Activated CD8-positive, alpha-beta memory T cell treated with anti-CD3 and anti-CD28 coated beads for 24 hours (primary cell): ENCODE data around the gene UNC5C.

ENCODE experiments used
- DNase-seq: peaks from one replicate; pipeline ENCODE4 v3.0.0-alpha.2; 2020

The UNC5C gene

GRCh38 chr4:95446173-95446572 is 102.6 kb downstream of the UNC5C start:
- no peak for DNase-seq

DNA sequence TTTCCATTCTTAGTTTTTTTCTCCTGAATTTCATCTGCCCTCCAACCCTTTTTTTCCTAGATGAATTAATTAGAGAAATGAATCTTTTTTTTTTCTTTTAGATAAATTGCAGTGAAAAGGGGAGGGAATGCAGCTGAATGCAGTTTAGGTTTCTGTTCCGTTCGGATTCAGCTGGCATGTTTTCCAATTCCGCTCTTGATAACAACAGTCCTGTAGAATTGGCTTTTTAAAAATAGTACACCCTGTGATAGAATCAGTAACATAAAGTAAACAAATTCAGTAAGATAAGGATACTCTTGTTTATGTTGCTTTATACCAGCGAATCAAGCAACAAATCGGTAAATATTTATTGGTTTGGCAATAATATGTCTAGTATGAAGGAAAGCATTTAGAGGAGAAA is 103.5 kb downstream of the UNC5C start:
- no peak for DNase-seq

GRCh38 chr4:95444812-95445211 is 104.0 kb downstream of the UNC5C start:
- DNase-seq, result no peak

- DNase-seq, result no peak
Observed at GRCh38 chr4:95439896-95440295, 108.9 kb downstream of the UNC5C start.

GRCh38 chr4:95439071-95439470 is 109.7 kb downstream of the UNC5C start:
- no peak for DNase-seq

- DNase-seq, result no peak
Observed at GRCh38 chr4:95432466-95432865, 116.3 kb downstream of the UNC5C start.

GRCh38 chr4:95431678-95432077 is 117.1 kb downstream of the UNC5C start:
- DNase-seq, result no peak

- no peak for DNase-seq
Observed at GRCh38 chr4:95429416-95429815, 119.4 kb downstream of the UNC5C start.

DNA sequence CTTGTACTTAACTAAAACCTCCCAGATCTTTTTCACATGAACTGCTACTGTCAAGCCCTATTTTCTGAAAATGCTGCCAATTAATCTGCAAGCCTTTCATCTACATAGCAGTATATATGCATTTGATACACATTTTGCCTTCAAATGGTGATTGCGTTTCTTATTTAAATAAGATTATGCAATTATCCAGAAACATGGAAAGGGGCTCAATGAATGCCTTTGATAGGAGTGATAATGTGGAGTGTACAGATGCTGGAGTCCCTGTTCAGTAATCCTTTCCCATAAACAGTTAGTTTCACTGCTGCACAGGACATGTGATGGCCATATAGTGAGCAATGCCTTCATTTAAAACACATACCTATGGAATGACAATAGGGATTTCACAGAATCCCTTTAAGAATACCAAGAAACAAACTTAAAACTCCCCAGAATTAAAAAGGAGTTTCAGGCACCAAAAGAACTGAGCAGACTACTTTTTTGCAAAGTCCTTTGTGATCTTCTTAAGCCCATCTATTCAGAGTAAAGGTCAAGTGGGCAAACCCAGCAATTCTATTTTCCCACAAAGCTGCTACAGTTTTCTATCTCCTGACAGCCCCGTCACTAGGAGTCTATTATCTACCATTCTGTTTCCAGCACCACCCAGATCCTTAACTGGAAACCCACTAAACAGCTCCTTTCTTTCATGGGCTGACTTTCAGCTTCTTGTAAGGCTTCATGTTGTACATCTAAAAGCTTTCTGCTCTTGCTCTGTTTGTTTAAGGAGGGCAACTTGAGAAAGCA is 120.3 kb downstream of the UNC5C start:
- DNase-seq, result no peak

GRCh38 chr4:95426455-95426854 is 122.3 kb downstream of the UNC5C start:
- no peak for DNase-seq

GRCh38 chr4:95422436-95422835 is 126.3 kb downstream of the UNC5C start:
- DNase-seq, result no peak

GRCh38 chr4:95421869-95422268 is 126.9 kb downstream of the UNC5C start:
- DNase-seq, result no peak

GRCh38 chr4:95417531-95417930 is 131.2 kb downstream of the UNC5C start:
- DNase-seq, result no peak

DNA sequence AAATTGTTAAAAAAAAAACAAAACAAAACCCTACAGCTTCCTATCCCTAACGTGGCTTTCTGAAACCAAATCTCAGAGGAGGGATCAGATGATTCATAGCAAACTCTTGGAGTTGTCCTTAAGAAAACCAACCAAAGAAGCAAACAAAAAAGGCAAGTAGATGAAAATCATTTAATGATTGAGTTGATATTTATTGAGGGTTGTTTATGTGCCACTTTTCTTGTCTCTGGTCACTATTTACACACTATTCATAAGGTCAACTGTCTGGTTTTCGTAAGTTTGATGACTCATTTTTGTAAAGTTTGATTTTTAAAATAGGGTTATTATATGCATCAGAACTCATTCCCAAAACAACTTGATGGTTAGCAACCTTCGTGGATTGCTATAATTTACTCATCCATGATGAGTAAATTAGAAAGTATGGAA is 133.4 kb downstream of the UNC5C start:
- DNase-seq, result no peak

GRCh38 chr4:95411371-95412088 is 137.2 kb downstream of the UNC5C start:
- DNase-seq, result no peak

DNA sequence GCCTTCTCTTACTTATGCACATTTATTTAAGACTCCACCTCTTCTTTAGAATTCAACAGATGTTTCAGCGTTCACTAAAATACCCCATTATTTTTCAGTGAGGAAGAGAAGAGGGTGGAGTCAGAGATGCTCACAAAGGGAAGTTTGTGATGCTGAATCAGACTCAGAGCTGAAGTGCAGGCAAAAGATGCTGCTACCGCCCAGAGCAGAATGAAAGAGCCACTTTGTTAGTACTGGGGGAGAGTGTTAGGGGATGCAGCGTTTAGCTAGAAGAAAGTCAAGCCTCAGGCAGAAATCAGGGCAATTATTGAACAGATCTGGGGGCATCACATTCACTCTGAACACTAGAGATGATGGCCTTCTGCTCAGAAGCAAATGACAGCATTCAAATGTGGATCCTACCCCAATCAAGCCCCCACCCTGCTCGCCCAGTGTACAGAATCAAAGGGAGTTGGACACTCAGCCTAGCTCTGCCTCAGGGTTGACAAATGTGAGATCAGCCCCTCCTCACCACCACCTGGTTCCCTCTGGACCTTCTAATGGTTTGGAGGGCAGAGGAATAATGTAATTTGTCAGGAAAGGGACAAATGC is 138.3 kb downstream of the UNC5C start:
- DNase-seq, result no peak

DNA sequence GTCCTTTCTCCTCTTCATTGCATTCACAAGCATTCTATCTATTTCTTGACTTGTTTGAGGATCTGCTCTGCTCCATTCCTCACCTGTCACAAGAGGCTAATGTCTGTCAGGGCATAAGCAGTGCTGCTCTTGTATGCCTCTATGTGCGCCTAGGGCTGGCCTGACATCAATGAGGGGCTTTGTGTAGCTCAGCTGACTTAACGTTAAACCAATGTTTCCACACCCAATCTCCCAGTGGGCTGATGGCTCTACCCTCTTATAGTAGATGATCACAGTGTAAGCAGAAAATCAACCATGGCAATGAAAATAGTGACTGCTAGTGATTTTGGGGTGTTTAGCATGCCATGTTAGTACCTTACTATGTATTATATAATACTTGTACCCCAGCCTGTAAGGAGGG is 139.0 kb downstream of the UNC5C start:
- DNase-seq, result no peak

GRCh38 chr4:95409127-95409526 is 139.6 kb downstream of the UNC5C start:
- no peak for DNase-seq

GRCh38 chr4:95402299-95402698 is 146.5 kb downstream of the UNC5C start:
- DNase-seq, result no peak

DNA sequence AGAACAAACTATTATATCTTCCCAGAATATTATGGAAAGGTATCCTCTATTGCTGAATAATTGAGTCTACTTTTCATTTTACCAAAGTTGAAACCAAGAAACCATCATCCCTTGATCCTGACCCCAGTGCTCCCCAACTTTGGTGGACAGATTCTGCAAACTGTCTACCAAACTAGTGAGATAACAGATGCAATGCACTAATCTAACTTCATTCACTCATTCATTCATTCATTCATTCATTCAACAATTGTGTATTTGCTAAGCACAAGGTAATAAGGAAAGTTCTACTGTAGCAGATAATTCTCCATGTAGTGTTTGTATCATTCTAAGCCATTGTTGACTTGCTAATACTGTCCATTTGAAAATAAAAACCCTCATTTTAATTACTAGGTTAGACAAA is 150.6 kb downstream of the UNC5C start:
- no peak for DNase-seq

GRCh38 chr4:95394752-95395306 is 153.9 kb downstream of the UNC5C start:
- DNase-seq, result no peak

DNA sequence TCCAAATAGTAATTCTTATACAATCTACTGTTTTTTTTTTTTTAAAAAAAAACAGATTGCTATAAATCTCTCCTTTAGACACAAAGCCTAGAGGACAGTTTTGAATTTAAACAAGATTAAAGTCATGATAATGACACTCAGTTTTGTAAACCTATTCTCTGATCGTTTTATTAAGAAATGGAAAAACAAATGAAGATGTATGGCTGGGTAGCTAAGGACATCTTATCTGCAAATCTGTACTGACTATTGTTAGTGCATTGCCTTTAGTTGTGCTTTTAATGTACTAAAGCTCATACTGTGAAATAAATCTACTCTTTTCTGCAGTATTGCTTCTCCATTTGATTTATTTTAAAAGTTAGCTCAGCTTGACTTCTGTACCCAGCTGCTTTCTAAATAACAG is 155.0 kb downstream of the UNC5C start:
- no peak for DNase-seq

DNA sequence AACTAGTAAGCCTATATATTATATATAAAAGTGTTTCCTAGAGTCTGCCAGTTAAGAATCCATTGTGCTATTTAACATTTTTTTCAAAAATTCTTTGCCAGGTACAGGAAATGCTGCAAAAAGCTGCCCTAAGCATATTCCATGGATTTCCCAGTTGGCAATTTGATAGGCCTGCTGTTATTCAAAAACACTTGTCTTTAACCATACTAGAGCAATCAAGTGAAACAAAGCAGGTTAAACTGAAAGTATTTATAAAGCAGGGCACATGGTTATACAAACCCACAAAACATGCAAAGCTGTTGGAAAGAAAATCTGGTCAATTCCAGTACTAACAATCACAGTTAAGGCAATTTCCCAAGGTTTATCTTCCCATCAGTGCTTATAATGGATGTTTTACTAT is 159.9 kb downstream of the UNC5C start:
- DNase-seq, result no peak

DNA sequence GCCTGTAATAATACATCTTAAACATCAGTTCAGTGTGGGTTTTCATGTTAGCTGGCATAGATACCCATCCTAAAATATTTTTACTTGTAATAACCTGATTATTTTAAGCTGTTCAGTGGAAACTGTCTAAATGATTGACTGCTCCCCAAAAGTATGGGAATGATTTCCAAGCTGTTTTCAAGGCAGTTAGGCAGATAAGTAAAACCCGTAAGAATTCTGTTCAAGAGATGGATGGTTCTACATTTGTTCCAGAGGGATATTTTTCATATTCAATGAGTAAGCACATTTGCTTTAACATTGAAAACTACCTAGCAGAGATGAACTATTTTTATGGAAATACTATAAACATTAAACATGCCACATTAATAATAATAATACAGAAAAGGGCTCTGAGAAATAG is 161.1 kb downstream of the UNC5C start:
- no peak for DNase-seq
